GM19395 (cell line): ENCODE data around the gene CDC23.
"Not testable (repeated sequence)": the region's sequence is repeated elsewhere in the genome, so short reads cannot be mapped to it uniquely, and the experiment has no call there.

Source experiments
- ATAC-seq: cut with Tn5 transposase; IDR thresholded peaks from one replicate; pipeline ENCODE4 v1.9.1; 2021; ENCODE audit warnings: mild to moderate bottlenecking, moderate library complexity; ENCODE audit not compliant: unreplicated experiment

CDC23 gene

DNA sequence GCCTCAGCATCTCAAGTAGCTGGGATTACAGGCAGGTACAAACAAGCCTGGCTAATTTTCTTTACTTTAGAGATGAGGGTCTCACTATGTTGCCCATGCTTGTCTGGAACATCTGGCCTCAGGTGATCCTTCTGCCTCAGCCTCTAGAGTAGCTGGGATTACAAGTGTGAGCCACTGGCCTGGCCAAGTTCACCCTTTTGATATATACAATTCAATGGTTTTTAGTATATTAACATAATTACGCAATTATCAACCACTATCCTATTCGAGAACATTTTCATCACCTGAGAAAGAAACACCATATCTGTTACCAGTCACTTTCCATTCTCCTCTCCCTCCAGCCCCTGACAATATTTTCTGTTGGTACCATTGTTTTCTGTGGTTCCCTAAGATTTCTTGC lies 3.7 kb upstream of the CDC23 start:
- no peak for ATAC-seq

DNA sequence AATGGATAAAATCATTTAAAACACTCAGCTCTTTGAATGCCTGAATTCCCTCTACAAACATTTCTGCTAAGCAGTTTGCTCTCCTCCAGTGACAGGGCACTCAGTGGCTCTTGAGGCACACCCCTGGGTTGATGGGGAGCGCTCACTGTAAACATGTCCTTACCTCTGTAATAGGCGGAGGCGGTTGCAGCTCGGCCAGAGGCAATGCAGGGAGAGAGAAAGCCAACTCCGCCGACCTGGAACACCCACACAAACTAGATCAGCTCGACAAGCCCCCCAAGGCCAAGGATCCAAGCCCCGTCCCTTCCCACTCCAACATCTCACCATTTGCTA lies 329 bp downstream of the CDC23 start:
- peak; percentile 24 for ATAC-seq

DNA sequence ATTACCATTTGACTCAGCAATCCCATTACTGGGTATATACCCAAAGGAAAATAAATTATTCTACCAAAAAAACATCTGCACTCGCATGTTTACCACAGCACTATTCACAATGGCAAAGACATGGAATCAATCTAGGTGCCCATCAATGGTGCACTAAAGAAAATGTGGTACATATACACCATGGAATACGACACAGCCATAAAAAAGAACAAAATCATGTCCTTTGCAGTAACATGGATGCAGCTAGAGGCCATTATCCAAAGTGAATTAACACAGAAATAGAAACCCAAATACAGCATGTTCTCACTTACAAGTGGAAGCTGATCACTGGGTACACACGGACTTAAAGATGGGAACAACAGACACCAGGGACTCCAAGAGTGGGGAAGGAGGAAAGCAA lies 2.1 kb downstream of the CDC23 start:
- ATAC-seq, result no peak

DNA sequence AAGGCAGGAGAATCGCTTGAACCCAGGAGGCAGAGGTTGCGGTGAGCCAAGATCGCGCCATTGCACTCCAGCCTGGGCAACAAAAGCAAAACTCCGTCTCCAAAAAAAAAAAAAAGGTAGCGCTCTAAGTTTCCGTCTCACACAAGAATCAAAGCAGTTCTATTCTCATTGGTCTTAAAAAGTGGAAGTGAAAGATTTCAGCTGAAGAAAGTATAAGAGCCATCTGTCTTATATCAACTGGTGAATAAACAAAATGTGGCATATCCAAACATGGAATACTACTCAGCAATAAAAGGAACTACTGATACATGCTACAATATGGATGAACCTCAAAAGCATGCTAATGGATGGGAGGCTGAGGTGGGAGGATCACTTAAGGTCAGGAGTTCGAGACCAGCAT lies 19.3 kb downstream of the CDC23 start:
- ATAC-seq, result not testable (repeated sequence)

DNA sequence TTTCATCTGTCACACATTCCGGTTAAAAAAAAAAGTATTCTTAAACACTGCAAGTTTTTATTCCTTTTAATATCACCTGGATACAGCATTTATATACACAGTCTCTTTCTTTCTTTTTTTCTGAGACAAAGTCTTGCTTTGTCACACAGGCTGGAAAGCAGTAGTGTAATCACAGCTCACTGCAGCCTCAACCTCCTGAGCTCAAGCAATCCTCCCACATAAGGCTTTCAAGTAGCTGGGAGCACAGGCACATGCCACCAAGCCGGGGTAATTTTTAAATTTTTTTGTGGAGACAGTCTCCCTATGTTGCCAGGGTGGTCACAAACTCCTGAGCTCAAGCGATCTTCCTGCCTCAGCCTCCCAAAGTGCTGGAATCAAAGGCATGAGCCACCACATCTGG lies 20.3 kb downstream of the CDC23 start:
- ATAC-seq, result no peak

DNA sequence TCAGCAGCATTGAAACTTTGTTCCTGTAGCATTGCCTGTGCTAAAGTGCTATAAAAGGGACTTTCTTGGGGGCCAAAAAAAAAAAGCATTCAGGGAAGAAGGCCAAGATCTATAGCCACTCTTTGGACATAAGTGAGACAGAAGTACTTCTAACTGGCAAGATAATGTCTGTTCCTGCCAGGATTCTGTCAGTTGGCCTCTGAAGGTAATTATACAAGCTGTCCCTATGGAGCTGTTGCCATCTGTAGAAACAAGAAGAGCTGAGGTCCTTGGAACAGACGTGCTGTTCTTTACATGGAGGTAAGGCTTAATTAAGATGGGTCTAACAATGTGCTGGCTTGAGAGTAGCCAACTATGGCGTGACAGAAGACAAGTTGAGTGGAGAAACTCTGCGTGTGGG lies 24.5 kb downstream of the CDC23 start:
- ATAC-seq, result no peak

DNA sequence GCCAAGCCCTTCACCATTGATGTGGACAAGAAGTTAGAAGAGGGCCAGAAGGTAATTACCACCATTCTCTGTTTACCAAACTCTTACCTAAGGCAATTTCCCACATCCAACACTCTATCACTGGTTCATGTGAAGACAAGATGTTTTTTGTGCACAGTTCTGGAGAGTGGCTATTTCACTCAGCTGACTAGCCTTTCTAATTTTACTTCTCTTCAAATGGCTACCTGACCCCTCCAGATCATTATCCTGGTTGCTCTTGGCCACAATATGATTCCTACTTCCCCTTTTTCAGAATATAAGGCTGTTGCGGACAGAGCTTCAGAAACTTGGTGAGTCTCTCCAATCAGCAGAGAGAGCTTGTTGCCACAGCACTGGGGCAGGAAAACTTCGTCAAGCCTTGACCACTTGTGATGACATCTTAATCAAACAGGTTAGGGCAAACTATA lies 27.1 kb downstream of the CDC23 start:
- peak; percentile 88 for ATAC-seq

DNA sequence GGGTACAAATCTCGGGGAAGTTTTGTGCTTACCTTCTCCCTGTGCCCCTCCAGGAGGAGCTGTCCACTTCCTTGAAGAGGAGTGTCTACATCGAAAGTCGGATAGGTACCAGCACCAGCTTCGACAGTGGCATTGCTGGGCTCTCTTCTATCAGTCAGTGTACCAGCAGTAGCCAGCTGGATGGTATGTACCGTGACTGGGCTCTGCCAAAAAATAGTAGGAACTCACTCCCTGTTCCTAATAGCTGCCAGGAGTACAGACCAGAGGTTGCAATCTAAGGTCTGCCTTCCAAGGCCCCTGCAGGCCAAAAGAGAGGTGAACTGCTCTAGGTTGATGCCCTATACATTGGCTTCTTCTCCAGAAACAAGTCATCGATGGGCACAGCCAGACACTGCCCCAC lies 30.3 kb downstream of the CDC23 start:
- no peak for ATAC-seq

DNA sequence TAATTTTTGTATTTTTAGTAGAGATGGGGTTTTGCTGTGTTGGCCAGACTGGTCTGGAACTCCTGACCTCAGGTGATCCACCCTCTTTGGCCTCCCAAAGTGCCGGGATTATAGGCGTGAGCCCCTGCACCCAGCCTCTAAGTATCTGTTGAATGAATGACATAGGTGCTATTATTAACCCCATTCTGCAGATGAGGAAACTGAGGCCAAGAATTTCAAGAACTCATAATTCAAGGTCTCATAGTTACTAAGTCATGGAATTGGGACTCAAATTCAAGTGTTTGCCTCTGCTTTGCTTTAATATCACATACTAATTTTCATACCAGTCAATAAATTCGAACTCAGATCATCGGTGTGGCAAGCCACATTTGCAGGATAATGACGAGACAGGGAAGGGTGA lies 32.3 kb downstream of the CDC23 start:
- ATAC-seq, result no peak

DNA sequence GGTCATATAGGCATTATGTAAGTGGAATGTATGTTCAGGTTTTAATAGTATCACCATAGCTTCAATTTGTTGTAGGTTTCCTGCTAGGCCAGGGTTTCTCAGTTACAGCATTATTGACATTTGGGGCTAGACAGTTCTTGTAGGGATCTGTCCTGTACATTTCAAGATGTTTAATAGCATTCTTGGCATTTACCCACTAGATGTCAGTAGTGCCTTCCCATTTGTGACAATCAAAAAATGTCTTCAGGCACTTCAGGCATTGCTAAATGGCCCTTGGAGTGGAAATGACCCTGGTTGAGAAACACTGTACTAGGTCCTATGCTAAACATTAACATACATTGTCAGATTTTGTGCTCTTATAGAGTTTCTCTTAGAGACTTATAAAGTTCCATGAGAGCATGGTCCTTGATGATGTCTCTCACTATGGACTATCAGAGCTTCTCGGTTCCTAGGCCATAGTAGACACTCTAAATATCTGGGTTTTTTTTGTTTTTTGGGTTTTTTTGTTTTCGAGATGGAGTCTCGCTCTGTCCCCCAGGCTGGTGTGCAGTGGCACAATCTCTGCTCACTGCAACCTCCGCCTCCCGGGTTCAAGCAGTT lies 32.8 kb downstream of the CDC23 start:
- ATAC-seq, result no peak

DNA sequence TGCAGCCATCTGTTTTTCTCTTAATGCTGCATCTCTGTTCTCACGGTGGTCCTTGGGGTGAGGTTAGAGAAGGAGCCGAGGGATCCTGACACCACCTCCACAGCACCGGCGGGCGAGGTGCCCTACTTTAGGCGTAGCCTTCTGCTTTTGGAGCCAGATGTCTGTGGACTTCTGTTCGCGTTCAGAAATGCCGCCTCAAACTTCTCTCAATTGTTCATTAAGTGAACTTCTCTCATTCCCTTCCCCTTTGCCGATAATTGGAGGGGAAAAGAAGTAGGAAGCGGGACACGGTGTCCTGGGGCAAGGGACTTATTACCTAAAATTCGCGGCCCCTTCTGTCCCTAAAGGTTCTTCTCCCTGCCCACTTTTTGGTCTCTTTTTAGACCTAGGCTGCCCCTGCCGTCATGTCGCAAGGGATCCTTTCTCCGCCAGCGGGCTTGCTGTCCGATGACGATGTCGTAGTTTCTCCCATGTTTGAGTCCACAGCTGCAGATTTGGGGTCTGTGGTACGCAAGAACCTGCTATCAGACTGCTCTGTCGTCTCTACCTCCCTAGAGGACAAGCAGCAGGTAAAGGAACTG lies 33.8 kb downstream of the CDC23 start:
- no peak for ATAC-seq

DNA sequence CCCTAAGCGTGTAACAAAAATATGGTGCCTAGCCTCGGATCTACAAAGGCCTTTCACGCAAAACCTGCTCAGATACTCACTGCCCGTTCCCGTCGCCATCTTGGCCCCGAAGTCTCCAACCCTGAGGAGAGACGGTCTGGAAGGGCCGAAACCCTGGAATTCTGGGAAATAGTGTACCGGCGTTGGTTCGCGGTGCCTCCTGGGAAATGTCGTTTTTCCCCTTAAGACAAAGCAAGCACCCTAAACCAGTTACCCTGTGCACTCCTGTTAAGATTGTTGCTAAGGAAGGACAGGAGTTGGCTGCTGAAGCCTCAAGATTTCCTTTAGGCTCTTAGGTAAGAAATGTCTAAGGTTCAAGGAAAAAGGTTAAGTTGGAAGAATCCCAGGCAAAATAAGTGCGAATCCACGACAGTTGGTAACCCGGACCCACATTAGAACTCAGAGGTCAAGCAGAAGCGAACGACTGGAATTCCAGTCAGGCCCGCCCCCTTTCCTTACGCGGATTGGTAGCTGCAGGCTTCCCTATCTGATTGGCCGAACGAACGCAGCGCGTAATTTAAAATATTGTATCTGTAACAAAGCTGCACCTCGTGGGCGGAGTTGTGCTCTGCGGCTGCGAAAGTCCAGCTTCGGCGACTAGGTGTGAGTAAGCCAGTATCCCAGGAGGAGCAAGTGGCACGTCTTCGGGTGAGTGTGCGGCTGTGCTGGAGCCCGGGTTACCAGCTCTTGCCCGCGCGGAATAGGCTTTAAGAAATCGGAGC lies 34.4 kb downstream of the CDC23 start, which contains the start of the genes BRD8 and KIF20A:
BRD8 (minus strand) TSS at position 115 of the 761 bp plus-strand sequence; CDS start at position 99, 16 bp downstream.
KIF20A (plus strand) TSS at position 597 of the 761 bp plus-strand sequence. CDS start 569 bp downstream, outside the sequence.
- ATAC-seq, result peak; percentile 85

DNA sequence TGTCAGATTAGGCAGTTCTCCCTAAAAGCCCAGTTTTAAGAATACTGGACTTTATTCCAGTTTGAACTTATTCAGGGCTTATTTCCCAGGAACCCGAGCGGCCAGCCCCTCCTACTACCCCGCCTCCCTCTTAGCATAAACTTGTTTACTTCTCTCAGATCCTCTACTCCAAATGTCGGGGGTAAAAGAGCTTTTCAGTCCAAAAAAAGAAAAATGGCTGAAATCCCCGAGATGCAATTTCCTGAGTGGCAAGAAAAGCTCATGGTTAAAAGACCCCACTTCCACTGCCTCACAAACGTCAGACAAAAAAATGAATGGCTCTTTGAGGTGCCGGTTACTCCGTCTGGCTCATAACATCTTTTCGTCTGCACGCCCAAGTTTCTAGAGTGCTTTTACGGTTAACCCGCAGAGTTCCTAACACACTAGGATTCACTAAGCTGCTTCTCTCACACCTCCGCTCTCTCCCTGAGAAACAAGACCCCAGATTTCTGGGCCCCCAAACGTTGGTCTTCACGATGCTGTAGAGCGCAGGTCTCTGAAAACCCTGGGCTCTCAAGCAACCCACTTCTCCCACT lies 35.1 kb downstream of the CDC23 start:
- ATAC-seq, result no peak

DNA sequence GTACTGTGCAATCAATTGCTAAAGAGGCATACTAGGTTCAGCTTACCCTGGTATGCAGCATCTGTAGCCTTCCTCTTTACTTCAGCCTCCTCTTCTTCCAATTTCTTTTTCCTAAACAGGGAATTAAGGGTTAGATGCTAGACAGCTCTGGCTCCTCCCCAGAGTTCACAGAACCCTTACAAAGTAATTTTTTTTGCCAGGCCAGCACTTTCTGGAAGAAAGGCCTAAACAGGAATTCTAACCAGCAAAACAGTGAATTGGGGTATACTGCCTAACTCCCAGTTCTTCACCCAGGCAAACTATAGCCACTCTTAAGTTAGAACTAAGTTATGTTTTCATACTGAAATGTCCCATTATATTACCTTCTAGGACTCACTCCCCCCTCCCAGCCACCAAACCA lies 42.8 kb downstream of the CDC23 start:
- no peak for ATAC-seq

DNA sequence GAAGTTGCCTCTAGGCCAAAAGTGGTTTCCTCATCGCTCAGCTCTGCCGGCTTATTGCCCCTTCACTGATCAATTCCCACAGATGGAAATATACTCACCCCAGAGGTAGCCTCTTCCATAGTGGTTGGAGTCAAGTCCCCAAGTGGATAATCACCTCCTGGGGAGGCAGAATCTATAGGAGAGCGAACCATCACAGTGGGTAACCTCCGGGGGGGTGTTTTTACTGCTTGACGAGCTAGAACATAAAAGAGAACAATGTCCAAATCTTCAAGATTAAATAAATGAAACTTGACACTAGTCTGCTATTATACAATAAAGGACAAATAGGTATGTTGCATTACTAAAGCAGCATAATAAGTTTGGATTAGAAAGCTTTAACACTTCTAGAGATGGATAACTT lies 44.0 kb downstream of the CDC23 start:
- ATAC-seq, result no peak

DNA sequence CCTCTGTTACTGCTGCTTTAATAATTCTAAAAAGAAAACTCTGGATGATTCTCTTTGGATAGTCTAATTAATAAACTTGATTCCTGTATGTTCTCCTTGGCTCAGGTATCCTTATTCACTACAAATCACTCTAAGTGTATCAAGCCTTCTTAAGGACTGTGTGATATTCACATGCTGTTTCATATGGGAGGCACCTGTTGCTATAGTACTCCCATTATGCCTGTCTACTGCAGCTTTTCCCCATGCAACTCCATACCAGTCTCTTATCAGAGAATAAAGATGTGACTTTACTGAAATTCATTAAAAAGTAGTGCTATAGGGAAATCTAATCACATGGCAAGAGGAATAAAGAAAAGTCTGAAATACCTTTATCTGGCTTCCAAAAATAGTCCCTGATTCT lies 49.4 kb downstream of the CDC23 start:
- ATAC-seq, result no peak

DNA sequence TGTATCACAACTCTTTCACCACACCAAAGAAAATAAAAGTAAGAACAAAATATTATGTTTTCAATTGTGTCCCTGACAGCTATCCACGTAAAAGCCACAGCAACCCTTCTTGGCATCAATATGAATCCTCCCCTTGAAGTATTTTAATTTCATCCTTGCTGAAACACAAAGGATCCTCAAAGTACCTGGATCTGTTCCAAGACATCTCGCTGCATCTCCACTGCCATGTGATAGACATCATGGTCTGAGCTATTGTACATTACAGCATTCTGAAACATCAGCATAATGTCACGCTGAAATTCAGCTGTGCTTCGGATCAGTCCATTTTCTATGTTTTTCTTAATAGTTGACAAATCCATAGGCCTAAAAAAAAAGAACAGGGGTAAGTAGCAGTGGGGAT lies 52.4 kb downstream of the CDC23 start:
- no peak for ATAC-seq

DNA sequence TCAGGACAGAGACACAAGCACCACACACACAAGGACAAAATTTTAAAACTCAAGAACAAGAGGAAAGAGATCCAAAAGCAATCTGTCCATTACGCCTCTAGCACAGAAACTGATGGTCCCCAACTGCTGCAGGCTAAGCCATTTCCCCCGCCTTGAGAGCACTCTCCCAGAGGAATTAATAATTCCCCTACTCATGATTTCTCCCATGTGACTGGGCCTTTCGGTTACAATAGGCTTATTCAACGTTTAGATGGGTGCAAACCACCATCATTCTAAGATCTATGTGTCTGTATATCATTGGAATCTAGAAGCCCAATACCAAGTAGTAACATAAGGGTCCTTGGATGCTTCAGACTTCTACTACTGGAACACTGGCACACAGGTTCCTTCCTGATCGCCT lies 53.5 kb downstream of the CDC23 start:
- ATAC-seq, result no peak

DNA sequence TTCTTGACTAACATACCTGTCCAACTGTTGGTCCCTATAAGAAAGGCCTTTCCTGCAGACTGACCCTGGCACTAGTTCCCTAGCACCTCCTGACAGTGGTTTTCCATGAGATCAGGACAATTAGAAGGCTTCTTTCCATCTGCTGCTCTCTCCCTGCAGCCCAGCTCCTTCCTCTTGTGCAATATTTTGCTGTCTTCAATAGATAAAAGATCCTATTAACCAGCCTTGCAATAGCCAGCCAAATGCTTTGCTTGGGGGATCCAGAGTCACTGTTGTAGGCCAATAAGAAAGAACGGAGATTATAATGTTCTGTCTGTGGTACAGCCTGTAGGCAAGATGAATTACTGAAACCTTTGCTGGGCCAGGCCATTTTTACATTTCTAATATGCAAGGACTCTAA lies 55.5 kb downstream of the CDC23 start:
- ATAC-seq, result no peak

DNA sequence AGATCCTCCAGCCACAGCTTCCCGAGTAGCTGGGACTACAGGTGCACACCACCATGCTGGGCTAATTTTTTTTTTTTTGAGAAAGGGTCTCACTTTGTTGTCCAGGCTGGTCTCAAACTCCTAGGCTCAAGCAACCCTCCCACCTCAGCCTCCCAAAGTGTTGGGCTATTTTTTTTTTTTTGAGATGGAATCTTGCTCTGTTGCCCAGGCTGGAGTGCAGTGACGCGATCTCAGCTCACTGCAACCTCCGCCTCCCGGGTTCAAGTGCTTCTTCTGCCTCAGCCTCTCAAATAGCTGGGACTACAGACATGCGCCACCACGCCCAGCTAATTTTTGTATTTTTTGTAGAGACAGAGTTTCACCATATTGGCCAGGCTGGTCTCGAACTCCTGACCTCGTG lies 57.1 kb downstream of the CDC23 start:
- not testable (repeated sequence) for ATAC-seq

DNA sequence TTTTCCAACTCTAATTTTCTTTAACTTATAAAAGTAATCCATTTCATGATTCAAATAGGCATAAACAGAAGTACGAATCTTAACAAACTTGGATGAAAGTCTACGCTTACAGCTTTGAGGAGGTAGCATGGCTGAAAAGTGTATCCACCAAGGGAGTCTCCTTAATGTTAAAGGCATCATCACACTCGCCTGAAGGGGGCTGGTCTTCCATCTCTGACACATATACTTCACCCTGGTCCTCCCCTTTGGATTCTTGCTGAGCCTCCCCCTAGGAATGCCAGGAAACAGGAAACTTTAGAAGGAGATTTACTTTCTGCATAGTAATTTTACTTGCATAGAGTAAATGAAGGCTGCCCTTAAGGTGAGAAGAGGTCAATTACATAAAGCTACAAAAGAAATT lies 63.6 kb downstream of the CDC23 start:
- no peak for ATAC-seq

DNA sequence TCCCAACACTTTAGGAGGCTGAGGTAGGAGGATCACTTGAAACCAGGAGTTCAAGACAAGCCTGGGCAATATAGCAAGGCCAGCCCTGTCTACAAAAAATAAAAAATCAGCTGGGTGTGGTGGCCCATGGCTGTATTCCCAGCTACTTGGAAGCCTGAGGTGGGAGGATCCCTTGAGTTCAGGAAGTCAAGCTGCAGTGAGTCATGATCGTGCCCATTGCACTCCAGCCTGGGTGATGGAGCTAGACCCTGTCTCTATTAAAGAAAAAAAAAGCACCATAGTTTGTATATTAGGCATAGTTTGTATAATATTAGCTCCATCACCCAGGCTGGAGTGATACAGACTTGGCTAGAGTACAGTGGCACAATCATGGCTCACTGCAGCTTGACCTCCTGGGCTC lies 64.3 kb downstream of the CDC23 start:
- no peak for ATAC-seq
